T-cell (primary cell): Measurements from ENCODE around the gene NXPH2. TPM values are rescaled to one million over a fixed set of nuclear protein-coding genes. Genes with fewer than 3 reads are reported as not detected.

Source experiments
- ATAC-seq, 4 experiments: fragments of 200-7000 bp in 3 of 4; fragments of 150-1000 bp in 1 of 4; cut with Tn5 transposase; replicated peaks in 1 of 4; 1 replicate in 3 of 4; 2 replicates in 1 of 4; pipeline ENCODE4 v1.10.0; 2021; ENCODE audit warnings: moderate library complexity in 3 of 4, mild to moderate bottlenecking in 2 of 4, moderate number of reproducible peaks in 1 of 4
- CTCF ChIA-PET, 2 donors: fragments of 300-600 bp; sonication (Branson Sonifier 250); formaldehyde crosslinking; loops; one replicate each; lab custom pipeline; 2022; ENCODE audit warnings: antibody characterized with exemption in 2 of 2; lab: Charles Lee
- POLR2A ChIA-PET, 2 donors: fragments of 300-600 bp; sonication (Branson Sonifier 250); formaldehyde crosslinking; loops; one replicate each; lab custom pipeline; 2022; ENCODE audit warnings: antibody characterized with exemption in 2 of 2; lab: Charles Lee
- DNase-seq, 35 experiments: peaks; one replicate each; pipeline versions ENCODE4 v3.0.0 to v3.0.0-alpha.2; 2013 to 2023
- H3K27ac ChIP-seq: one replicate; pipeline ENCODE4 v1.5.1; 2013; ENCODE audit warnings: low read length
- H3K27me3 ChIP-seq, 2 experiments: replicated peaks in 1 of 2; 1 replicate in 1 of 2; 2 replicates in 1 of 2; pipeline versions ENCODE4 v1.6.1 to v1.7.0; 2013; ENCODE audit warnings: low read length in 1 of 2, mixed read lengths in 1 of 2; ENCODE audit not compliant: control insufficient read depth in 2 of 2, insufficient read depth in 2 of 2; ENCODE audit errors: extremely low read depth in 1 of 2
- H3K36me3 ChIP-seq, 2 donors: 1 replicate in 1 of 2; 2 replicates in 1 of 2; pipeline versions ENCODE4 v1.6.1 to v1.7.0; 2013; ENCODE audit warnings: low read length in 1 of 2; ENCODE audit not compliant: control insufficient read depth in 2 of 2, insufficient read depth in 1 of 2; ENCODE audit errors: extremely low read depth in 1 of 2
- H3K4me1 ChIP-seq, 2 experiments: 1 replicate in 1 of 2; 2 replicates in 1 of 2; pipeline versions ENCODE4 v1.6.1 to v1.7.0; 2013; ENCODE audit warnings: low read length in 2 of 2, mixed read lengths in 1 of 2; ENCODE audit not compliant: insufficient read depth in 2 of 2, control insufficient read depth in 1 of 2; ENCODE audit errors: extremely low read depth in 1 of 2
- H3K4me3 ChIP-seq, 2 donors: 1 replicate in 1 of 2; 2 replicates in 1 of 2; pipeline versions ENCODE4 v1.5.1 to v1.7.0; 2013; ENCODE audit warnings: mild to moderate bottlenecking in 2 of 2, low read length in 1 of 2, moderate library complexity in 1 of 2; ENCODE audit not compliant: control insufficient read depth in 1 of 2; ENCODE audit errors: extremely low read depth in 1 of 2
- H3K9me3 ChIP-seq: 2 replicates; pipeline ENCODE4 v1.7.0; 2013
- H3K27ac Mint-ChIP-seq, 2 donors: one replicate each; pipeline ENCODE4 v1.8.0; 2020 to 2021; ENCODE audit warnings: mild to moderate bottlenecking in 2 of 2, mixed read lengths in 2 of 2
- H3K27me3 Mint-ChIP-seq, 2 donors: one replicate each; pipeline ENCODE4 v1.8.0; 2021 to 2022; ENCODE audit warnings: mixed read lengths in 2 of 2
- H3K36me3 Mint-ChIP-seq: one replicate; pipeline ENCODE4 v1.8.0; 2021; ENCODE audit warnings: mixed read lengths
- H3K4me1 Mint-ChIP-seq, 3 donors: one replicate each; pipeline ENCODE4 v1.8.0; 2020 to 2022; ENCODE audit warnings: mixed read lengths in 3 of 3, mild to moderate bottlenecking in 1 of 3
- H3K4me3 Mint-ChIP-seq, 3 donors: one replicate each; pipeline ENCODE4 v1.8.0; 2020 to 2022; ENCODE audit warnings: mild to moderate bottlenecking in 3 of 3, mixed read lengths in 3 of 3, moderate library complexity in 3 of 3
- H3K9me3 Mint-ChIP-seq, 3 donors: one replicate each; pipeline ENCODE4 v1.8.0; 2020 to 2022; ENCODE audit warnings: mixed read lengths in 3 of 3
- WGBS: methylation state at CpG from one replicate; pipeline ENCODE4 v1.1.5; 2013; ENCODE audit warnings: missing lambda C conversion rate; ENCODE audit not compliant: insufficient coverage; 5-methylcytosine and 5-hydroxymethylcytosine counted together
- total RNA-seq, 35 experiments: library from RNA in 6 of 35; stranded (reverse) in 6 of 35; fragments of 120-200 nt in 1 of 35; gene quantifications; one replicate each; pipeline versions ENCODE4 v1.2.1 to v1.2.4 and lab custom pipeline; 2013 to 2026

NXPH2 gene
- total RNA-seq, 5 donors from 2014 or later (not counting 1 experiment from before 2014, with no cell fraction given): not detected

- Histone ChIP-seq H3K27ac (no peak overlapping the region), H3K36me3 (no peaks in the 10 kb centered on the region), H3K27me3 (peaks cover 0 to 2% of the 10 kb centered on the region in 2 experiments), H3K4me1 (no peaks in the 10 kb centered on the region), H3K4me3 (no peak overlapping the region), H3K9me3 (no peaks in the 10 kb centered on the region)
- Mint-ChIP-seq H3K4me3 (no peak overlapping the region), H3K4me1 (no peaks in the 10 kb centered on the region), H3K27ac (no peak overlapping the region), H3K36me3 (no peaks in the 10 kb centered on the region), H3K9me3 (peaks cover 0 to 7% (median 2%) of the 10 kb centered on the region in 3 donors), H3K27me3 (peaks cover 8 to 24% of the 10 kb centered on the region in 2 donors)
- ChIA-PET POLR2A (no interaction called here), CTCF (no interaction called here)
- WGBS: 100% methylated on average over 1 of the region's 2 CpGs
- ATAC-seq: no peak
- DNase-seq: no peak
These were observed 150.0 kb downstream of the NXPH2 start for GRCh38 chr2:138630164-138630563.

GRCh38 chr2:138626148-138626547 lies 154.0 kb downstream of the NXPH2 start:
- DNase-seq: no peak
- ChIA-PET POLR2A (no interaction called here), CTCF (no interaction called here)
- WGBS: 100% methylated on average over 1 of the region's 1 CpG
- no peak for ATAC-seq
- Mint-ChIP-seq H3K36me3 (no peaks in the 10 kb centered on the region), H3K4me1 (no peaks in the 10 kb centered on the region), H3K27me3 (peaks cover 7 to 24% of the 10 kb centered on the region in 2 donors), H3K27ac (no peak overlapping the region), H3K9me3 (no peaks in the 10 kb centered on the region), H3K4me3 (no peak overlapping the region)
- Histone ChIP-seq H3K4me1 (no peaks in the 10 kb centered on the region), H3K4me3 (no peak overlapping the region), H3K27ac (no peak overlapping the region), H3K9me3 (no peaks in the 10 kb centered on the region), H3K27me3 (peaks cover 0 to 2% of the 10 kb centered on the region in 2 experiments), H3K36me3 (no peaks in the 10 kb centered on the region)

- WGBS: 10% methylated on average over 2 of the region's 3 CpGs
- Mint-ChIP-seq H3K27me3 (peaks cover 14 to 22% of the 10 kb centered on the region in 2 donors), H3K27ac (no peak overlapping the region), H3K4me3 (no peak overlapping the region), H3K9me3 (no peaks in the 10 kb centered on the region), H3K36me3 (no peaks in the 10 kb centered on the region), H3K4me1 (no peaks in the 10 kb centered on the region)
- H3K9me3 ChIP-seq: no peaks in the 10 kb centered on the region
- no peaks in the 10 kb centered on the region for H3K27me3 ChIP-seq
- no peak for ATAC-seq
- no peaks in the 10 kb centered on the region for H3K4me1 ChIP-seq
- DNase-seq: no peak
- H3K4me3 ChIP-seq: no peak overlapping the region
- ChIA-PET POLR2A (no interaction called here), CTCF (no interaction called here)
- no peaks in the 10 kb centered on the region for H3K36me3 ChIP-seq
- H3K27ac ChIP-seq: no peak overlapping the region
These were observed 157.6 kb downstream of the NXPH2 start for GRCh38 chr2:138622613-138623012.

- CTCF ChIA-PET: no interaction called here
- H3K4me3 ChIP-seq: no peak overlapping the region
- H3K9me3 ChIP-seq: no peaks in the 10 kb centered on the region
- H3K36me3 Mint-ChIP-seq: no peaks in the 10 kb centered on the region
- no peaks in the 10 kb centered on the region for H3K4me1 Mint-ChIP-seq
- no peak overlapping the region for H3K4me3 Mint-ChIP-seq
- H3K27me3 Mint-ChIP-seq: peaks cover 16% of the 10 kb centered on the region in 2 donors
- H3K27me3 ChIP-seq: no peaks in the 10 kb centered on the region
- POLR2A ChIA-PET: no interaction called here
- no peaks in the 10 kb centered on the region for H3K4me1 ChIP-seq
- H3K27ac Mint-ChIP-seq: no peak overlapping the region
- no peak overlapping the region for H3K27ac ChIP-seq
- no peaks in the 10 kb centered on the region for H3K9me3 Mint-ChIP-seq
- WGBS: 100% methylated on average over 3 of the region's 3 CpGs
- H3K36me3 ChIP-seq: no peaks in the 10 kb centered on the region
- DNase-seq (no peak), ATAC-seq (no peak)
These were observed 159.1 kb downstream of the NXPH2 start for GRCh38 chr2:138621139-138621538.

GRCh38 chr2:138620431-138620830 lies 159.8 kb downstream of the NXPH2 start:
- ATAC-seq (no peak), DNase-seq (no peak)
- no peaks in the 10 kb centered on the region for H3K27me3 ChIP-seq
- no peak overlapping the region for H3K27ac Mint-ChIP-seq
- WGBS: 27% methylated on average over 1 of the region's 2 CpGs
- no peaks in the 10 kb centered on the region for H3K9me3 ChIP-seq
- no peak overlapping the region for H3K4me3 ChIP-seq
- no peaks in the 10 kb centered on the region for H3K4me1 ChIP-seq
- ChIA-PET CTCF (no interaction called here), POLR2A (no interaction called here)
- no peak overlapping the region for H3K27ac ChIP-seq
- H3K36me3 Mint-ChIP-seq: no peaks in the 10 kb centered on the region
- no peak overlapping the region for H3K4me3 Mint-ChIP-seq
- H3K27me3 Mint-ChIP-seq: peaks cover 14 to 16% of the 10 kb centered on the region in 2 donors
- no peaks in the 10 kb centered on the region for H3K9me3 Mint-ChIP-seq
- no peaks in the 10 kb centered on the region for H3K36me3 ChIP-seq
- H3K4me1 Mint-ChIP-seq: no peaks in the 10 kb centered on the region
